H1 (cell line): ENCODE results near the gene SMARCA5. TPM values are rescaled to one million over a fixed set of nuclear protein-coding genes. Genes with fewer than 3 reads are reported as not detected.

Source experiments
- CTCF ChIA-PET: fragments of 300-600 bp; sonication (Branson Sonifier 250); formaldehyde crosslinking; loops from one replicate; lab custom pipeline; 2021; ENCODE audit not compliant: partially characterized antibody; lab: Charles Lee
- POLR2A ChIA-PET: fragments of 300-600 bp; sonication (Branson Sonifier 250); formaldehyde crosslinking; loops from one replicate; lab custom pipeline; 2021; ENCODE audit warnings: inconsistent platforms; ENCODE audit not compliant: partially characterized antibody; lab: Charles Lee
- DNase-seq, 2 experiments: peaks; one replicate each; pipeline versions ENCODE4 v3.0.0 to v3.0.0-alpha.2; 2010 to 2022; ENCODE audit warnings: low spot score in 2 of 2, low read depth in 1 of 2, mixed read lengths in 1 of 2
- FAIRE-seq: peaks from 2 replicates; lab custom pipeline; 2011; peaks lifted over from hg19 to GRCh38; lab: Jason Lieb, UNC
- H2AFZ ChIP-seq: 2 replicates; pipeline ENCODE4 v1.8.1; 2012; ENCODE audit warnings: low read length, inconsistent platforms
- H2AK5ac ChIP-seq: 2 replicates; pipeline ENCODE4 v1.6.1; 2013; ENCODE audit warnings: low read depth, low read length
- H2BK120ac ChIP-seq: replicated peaks from 2 replicates; pipeline ENCODE3; 2013; ENCODE audit warnings: low read depth, low read length, inconsistent platforms
- H2BK12ac ChIP-seq: 2 replicates; pipeline ENCODE4 v1.6.1; 2013; ENCODE audit warnings: low read depth, low read length
- H2BK15ac ChIP-seq: 2 replicates; pipeline ENCODE4 v1.6.1; 2013; ENCODE audit warnings: low read length
- H2BK20ac ChIP-seq: 2 replicates; pipeline ENCODE4 v1.6.1; 2013; ENCODE audit warnings: low read length
- H2BK5ac ChIP-seq: 2 replicates; pipeline ENCODE4 v1.6.1; 2013; ENCODE audit warnings: low read depth, low read length
- H3K14ac ChIP-seq: 2 replicates; pipeline ENCODE4 v1.6.1; 2013; ENCODE audit warnings: inconsistent platforms; ENCODE audit not compliant: insufficient read length
- H3K18ac ChIP-seq: 2 replicates; pipeline ENCODE4 v1.6.1; 2013; ENCODE audit warnings: low read length; ENCODE audit errors: extremely low read depth
- H3K23ac ChIP-seq: 2 replicates; pipeline ENCODE4 v1.6.1; 2013; ENCODE audit warnings: inconsistent platforms; ENCODE audit not compliant: insufficient read length
- H3K23me2 ChIP-seq: 2 replicates; pipeline ENCODE4 v1.6.1; 2013; ENCODE audit warnings: low read depth, low read length
- H3K27ac ChIP-seq: 2 replicates; pipeline ENCODE4 v1.6.1; 2011; ENCODE audit warnings: low read depth, low read length, inconsistent platforms
- H3K27me3 ChIP-seq, 4 experiments: replicated peaks in 1 of 4; 1 replicate in 1 of 4; 2 replicates in 3 of 4; pipeline versions ENCODE4 v1.6.1 to v1.8.1; 2011 to 2013; ENCODE audit warnings: low read length in 3 of 4, mild to moderate bottlenecking in 3 of 4, inconsistent platforms in 2 of 4, mixed read lengths in 2 of 4, moderate library complexity in 1 of 4; ENCODE audit not compliant: control insufficient read depth in 3 of 4, insufficient read depth in 3 of 4; ENCODE audit errors: extremely low read depth in 1 of 4
- H3K36me3 ChIP-seq, 4 experiments: 2 replicates each; pipeline versions ENCODE4 v1.6.1 to v1.8.1; 2011 to 2013; ENCODE audit warnings: mild to moderate bottlenecking in 4 of 4, low read length in 3 of 4, moderate library complexity in 2 of 4, control low read depth in 1 of 4, inconsistent platforms in 1 of 4; ENCODE audit not compliant: insufficient read depth in 4 of 4, control insufficient read depth in 2 of 4
- H3K4ac ChIP-seq: replicated peaks from 2 replicates; pipeline ENCODE3; 2013; ENCODE audit warnings: low read length, low read depth, mixed read lengths, inconsistent platforms; ENCODE audit not compliant: insufficient read length
- H3K4me1 ChIP-seq, 4 experiments: replicated peaks in 1 of 4; 1 replicate in 1 of 4; 2 replicates in 3 of 4; pipeline versions ENCODE4 v1.6.1 to v1.8.1; 2011 to 2013; ENCODE audit warnings: low read length in 3 of 4, inconsistent platforms in 2 of 4, mixed read lengths in 1 of 4; ENCODE audit not compliant: insufficient read depth in 4 of 4, control insufficient read depth in 3 of 4
- H3K4me2 ChIP-seq, 2 experiments: 2 replicates each; pipeline versions ENCODE4 v1.6.1 to v1.8.1; 2011 to 2013; ENCODE audit warnings: low read depth in 2 of 2, low read length in 2 of 2, control low read depth in 1 of 2, inconsistent platforms in 1 of 2, mild to moderate bottlenecking in 1 of 2; ENCODE audit not compliant: insufficient read depth in 1 of 2
- H3K4me3 ChIP-seq, 4 experiments: fragments of 200-600, 300-600 bp in 1 of 4; sonication (generic), shearing (Covaris generic), sonication (Bioruptor Twin) in 1 of 4; 2 replicates each; pipeline versions ENCODE4 v1.5.1 to v1.8.1; 2011 to 2016; ENCODE audit warnings: low read length in 4 of 4, low read depth in 3 of 4, control low read depth in 2 of 4, inconsistent platforms in 2 of 4, mild to moderate bottlenecking in 2 of 4, mixed read lengths in 1 of 4, moderate library complexity in 1 of 4; ENCODE audit not compliant: insufficient read depth in 2 of 4; ENCODE audit errors: extremely low read depth in 1 of 4
- H3K56ac ChIP-seq: replicated peaks from 2 replicates; pipeline ENCODE3; 2013; ENCODE audit warnings: low read depth, mild to moderate bottlenecking, mixed read lengths, low read length, inconsistent platforms; ENCODE audit not compliant: insufficient read length
- H3K79me1 ChIP-seq: 2 replicates; pipeline ENCODE4 v1.6.1; 2013; ENCODE audit warnings: low read depth, low read length, control low read depth
- H3K79me2 ChIP-seq, 2 experiments: 2 replicates each; pipeline versions ENCODE4 v1.6.1 to v1.8.1; 2012 to 2013; ENCODE audit warnings: low read length in 2 of 2, mild to moderate bottlenecking in 2 of 2, inconsistent platforms in 1 of 2; ENCODE audit not compliant: insufficient read depth in 2 of 2, control insufficient read depth in 1 of 2
- H3K9ac ChIP-seq, 4 experiments: replicated peaks in 1 of 4; 1 replicate in 1 of 4; 2 replicates in 3 of 4; pipeline versions ENCODE4 v1.6.1 to v1.8.1; 2011 to 2013; ENCODE audit warnings: low read depth in 3 of 4, low read length in 3 of 4, control low read depth in 2 of 4, mild to moderate bottlenecking in 2 of 4, moderate library complexity in 2 of 4, inconsistent platforms in 1 of 4; ENCODE audit errors: extremely low read depth in 1 of 4
- H3K9me3 ChIP-seq, 2 experiments: 2 replicates each; pipeline versions ENCODE4 v1.6.1 to v1.8.1; 2012 to 2013; ENCODE audit warnings: mild to moderate bottlenecking in 2 of 2, moderate library complexity in 2 of 2, control low read depth in 1 of 2, inconsistent platforms in 1 of 2, low read depth in 1 of 2, low read length in 1 of 2, mixed read lengths in 1 of 2; ENCODE audit not compliant: insufficient read depth in 2 of 2
- H4K20me1 ChIP-seq, 2 experiments: replicated peaks in 1 of 2; 2 replicates each; pipeline versions ENCODE3 to v1.8.1; 2011 to 2013; ENCODE audit warnings: inconsistent platforms in 2 of 2, low read length in 2 of 2, mild to moderate bottlenecking in 1 of 2; ENCODE audit not compliant: insufficient read depth in 2 of 2, control insufficient read depth in 1 of 2
- H4K5ac ChIP-seq: 2 replicates; pipeline ENCODE4 v1.6.1; 2013; ENCODE audit warnings: low read length, low read depth, mixed read lengths, inconsistent platforms; ENCODE audit not compliant: insufficient read length
- H4K8ac ChIP-seq: 2 replicates; pipeline ENCODE4 v1.8.0; 2013; ENCODE audit warnings: mild to moderate bottlenecking, moderate library complexity, low read length, inconsistent platforms; ENCODE audit not compliant: insufficient read depth; ENCODE audit errors: extremely low read depth
- H4K91ac ChIP-seq: replicated peaks from 2 replicates; pipeline ENCODE3; 2013; ENCODE audit warnings: low read length, mixed read lengths, inconsistent platforms; ENCODE audit not compliant: insufficient read length
- CBX8 ChIP-seq: fragments of 300-800, 300-1000 bp; sonication (generic); IDR thresholded peaks from 2 replicates; pipeline ENCODE4 v1.7.1; 2016; ENCODE audit warnings: low read depth, low read length, borderline replicate concordance
- CEBPB ChIP-seq: IDR thresholded peaks from 2 replicates; pipeline ENCODE4 v1.6.1; 2012; ENCODE audit warnings: low read depth, low read length
- CHD1 ChIP-seq: IDR thresholded peaks from 2 replicates; pipeline ENCODE4 v1.6.1; 2012; ENCODE audit warnings: low read depth, low read length, improper control_type of control experiment
- FOSL1 ChIP-seq: IDR thresholded peaks from 2 replicates; pipeline ENCODE4 v1.6.1; 2011; ENCODE audit warnings: mild to moderate bottlenecking, low read depth, low read length, moderate library complexity; ENCODE audit not compliant: insufficient read depth
- HDAC6 ChIP-seq: IDR thresholded peaks from one replicate; pipeline ENCODE4 v1.7.1; 2012; ENCODE audit warnings: low read depth, mild to moderate bottlenecking, inconsistent platforms, low read length, moderate library complexity
- KDM1A ChIP-seq: fragments of 200-600, 300-600 bp; sonication (generic); IDR thresholded peaks from 2 replicates; pipeline ENCODE4 v1.7.1; 2016; ENCODE audit warnings: mild to moderate bottlenecking, low read length, borderline replicate concordance
- MAFK ChIP-seq: IDR thresholded peaks from 2 replicates; pipeline ENCODE4 v1.6.1; 2012; ENCODE audit warnings: low read depth, mild to moderate bottlenecking, improper control_type of control experiment, low read length
- RAD21 ChIP-seq, 2 experiments: IDR thresholded peaks in 1 of 2; conservative IDR thresholded peaks in 1 of 2; 2 replicates each; pipeline ENCODE4 v1.6.1; 2011; ENCODE audit warnings: low read depth in 2 of 2, low read length in 2 of 2, improper control_type of control experiment in 1 of 2, inconsistent platforms in 1 of 2, mild to moderate bottlenecking in 1 of 2, moderate library complexity in 1 of 2
- RBBP5 ChIP-seq: IDR thresholded peaks from 2 replicates; pipeline ENCODE4 v1.7.1; 2012; ENCODE audit warnings: low read depth, mild to moderate bottlenecking, inconsistent platforms, low read length, moderate library complexity, borderline replicate concordance
- RFX5 ChIP-seq: IDR thresholded peaks from 2 replicates; pipeline ENCODE4 v1.6.1; 2011; ENCODE audit warnings: low read depth, low read length, improper control_type of control experiment, borderline replicate concordance
- RNF2 ChIP-seq: fragments of 200-900, 300-1000 bp; sonication (generic); IDR thresholded peaks from 2 replicates; pipeline ENCODE4 v1.7.1; 2016; ENCODE audit warnings: borderline replicate concordance, low read depth, mild to moderate bottlenecking, antibody characterized with exemption, low read length; ENCODE audit not compliant: poor library complexity, severe bottlenecking; ENCODE audit errors: missing control alignments
- SP2 ChIP-seq: IDR thresholded peaks from 2 replicates; pipeline ENCODE4 v1.6.1; 2012; ENCODE audit warnings: mild to moderate bottlenecking, low read length, inconsistent platforms
- TEAD4 ChIP-seq: IDR thresholded peaks from 2 replicates; pipeline ENCODE4 v1.6.1; 2012; ENCODE audit warnings: low read depth, low read length, inconsistent platforms, mixed read lengths
- YY1 ChIP-seq: IDR thresholded peaks from 2 replicates; pipeline ENCODE4 v1.6.1; 2011; ENCODE audit warnings: low read depth, mild to moderate bottlenecking, low read length
- WGBS, 2 experiments: shearing (Covaris generic) in 1 of 2; methylation state at CpG; one replicate each; pipeline versions ENCODE4 v1.1.6 to v1.1.7; 2013 to 2015; ENCODE audit warnings: low lambda C conversion rate in 2 of 2, mixed read lengths in 2 of 2, inconsistent platforms in 1 of 2, low coverage in 1 of 2, missing lambda C conversion rate in 1 of 2; ENCODE audit not compliant: insufficient replicate concordance in 2 of 2, insufficient coverage in 1 of 2, insufficient read length in 1 of 2; ENCODE audit errors: extremely low coverage in 1 of 2, missing lambda C conversion rate in 1 of 2; 5-methylcytosine and 5-hydroxymethylcytosine counted together
- polyA plus RNA-seq, 7 experiments: library from polyadenylated mRNA; depleted of rRNA in 3 of 7; stranded (reverse) in 5 of 7; unstranded in 2 of 7; fragments of >200 nt in 5 of 7; fragments of 200-250 nt in 2 of 7; gene quantifications; 1 replicate in 5 of 7; 2 replicates in 1 of 7; 4 replicates in 1 of 7; pipeline versions ENCODE4 v1.2.1 to v1.2.3, GENCODE V29; 2011 to 2013; ENCODE audit warnings: missing spikeins in 2 of 7, mixed read lengths in 2 of 7
- total RNA-seq: library from RNA; stranded (reverse); fragmentation: NEBNext Ultra II Directional; extraction: Animal tissue kit (Norgen Biotek cat#: 25700); gene quantifications from 2 replicates; pipeline ENCODE4 v1.2.1, GENCODE V29; 2021

SMARCA5 gene
- total and polyA plus RNA-seq, 2 of the 8 experiments (the other 6 are each of a cell fraction or from before 2014, with no cell fraction given), result 13.9 to 112 TPM

GRCh38 chr4:143502231-143502630 is 11.3 kb upstream of the SMARCA5 start:
- H3K79me2 ChIP-seq, result no peaks in the 10 kb centered on the region
- 88% methylated on average over 1 of the region's 1 CpG; no CpG with 5 or more reads in 1 of the 2 experiments for WGBS, 2 experiments
- no peak for TF ChIP-seq RNF2
- TF ChIP-seq YY1, result no peak
- no peak for TF ChIP-seq HDAC6
- TF ChIP-seq MAFK, result no peak
- no peak for TF ChIP-seq FOSL1
- TF ChIP-seq CEBPB, result no peak
- TF ChIP-seq TEAD4, result no peak
- TF ChIP-seq CBX8, result no peak
- no peak for TF ChIP-seq RAD21 (IDR thresholded peaks at IDR 0.05 in 1 of 2, conservative IDR thresholded peaks at IDR 0.05 in 1 of 2; ENCODE audit: low read depth in 2 of 2, low read length in 2 of 2)
- TF ChIP-seq RBBP5, result no peak
- TF ChIP-seq KDM1A, result no peak
- TF ChIP-seq CHD1, result no peak
- TF ChIP-seq SP2, result no peak
- no peak for TF ChIP-seq RFX5

More at GRCh38 chr4:143502231-143502630, 11.3 kb upstream of the SMARCA5 start:
- Histone ChIP-seq H3K56ac (no peak overlapping the region), H2AK5ac (no peak overlapping the region), H3K27ac (no peak overlapping the region), H3K23me2 (no peaks in the 10 kb centered on the region), H2BK12ac (no peak overlapping the region), H3K23ac (no peak overlapping the region), H2BK20ac (no peak overlapping the region), H4K20me1 (no peaks in the 10 kb centered on the region), H3K4me1 (no peaks in the 10 kb centered on the region), H2BK120ac (no peak overlapping the region), H3K4me2 (no peak overlapping the region), H2BK5ac (no peak overlapping the region), H4K91ac (no peak overlapping the region), H3K14ac (no peak overlapping the region), H3K4me3 (no peak overlapping the region), H3K18ac (no peak overlapping the region), H4K8ac (no peak overlapping the region), H3K27me3 (no peaks in the 10 kb centered on the region), H2AFZ (peak overlapping the region; percentile 21; the same call in 1 of the 2 replicates), H3K9me3 (no peaks in the 10 kb centered on the region), H3K79me1 (no peaks in the 10 kb centered on the region), H3K9ac (no peak overlapping the region), H2BK15ac (no peak overlapping the region), H3K36me3 (no peaks in the 10 kb centered on the region), H3K4ac (no peak overlapping the region), H4K5ac (no peak overlapping the region)
- ChIA-PET CTCF (interaction anchor here (0.6 to 1.0 kb wide), 2 partner anchors 55 to 486 kb away, joined by 3 read pairs; no protein-coding TSS in a partner anchor), POLR2A (interaction anchor here (2.3 kb wide), 1 partner anchor 11 kb away, joined by 7 read pairs; the partner anchor contains the start of gene SMARCA5)
- DNase-seq (no peak), FAIRE-seq (no peak)
